SK-N-SH treated with all-trans-retinoic acid at 6 μM for 48 hours (cell line): ENCODE data around the gene MCAT.

Source experiments
- OSR1 ChIP-seq: fragments of 250-450 bp; sonication (Bioruptor Pico); IDR thresholded peaks from 2 replicates; pipeline ENCODE4 v1.8.0; 2022; ENCODE audit warnings: moderate library complexity, mild to moderate bottlenecking, inconsistent platforms
- RARB ChIP-seq: fragments of 250-450 bp; sonication (Bioruptor Pico); IDR thresholded peaks from 2 replicates; pipeline ENCODE4 v1.8.0; 2021; ENCODE audit warnings: mild to moderate bottlenecking, moderate library complexity
- TOX ChIP-seq: fragments of 250-450 bp; sonication (Bioruptor Pico); IDR thresholded peaks from 2 replicates; pipeline ENCODE4 v1.8.0; 2021; ENCODE audit warnings: mild to moderate bottlenecking, moderate library complexity, borderline replicate concordance
- ZFP3 ChIP-seq: fragments of 250-450 bp; sonication (Bioruptor Pico); IDR thresholded peaks from 2 replicates; pipeline ENCODE4 v1.5.0; 2020; ENCODE audit warnings: mild to moderate bottlenecking, moderate library complexity
- ZFP30 ChIP-seq: fragments of 450-650 bp; formaldehyde crosslinking; IDR thresholded peaks from 2 replicates; pipeline ENCODE4 v1.5.0; 2022; ENCODE audit warnings: mild to moderate bottlenecking, moderate library complexity
- TF ChIP-seq, protein P1 (sequence below): fragments of 250-450 bp; sonication (Bioruptor Pico); IDR thresholded peaks from 2 replicates; pipeline ENCODE4 v1.8.0; 2020; ENCODE audit warnings: mild to moderate bottlenecking, moderate library complexity, borderline replicate concordance
- TF ChIP-seq, protein P2 (sequence below): fragments of 250-450 bp; sonication (Bioruptor Pico); IDR thresholded peaks from 2 replicates; pipeline ENCODE4 v1.5.0; 2020; ENCODE audit warnings: mild to moderate bottlenecking, moderate library complexity
- TF ChIP-seq, protein P3 (sequence below): fragments of 250-450 bp; sonication (Bioruptor Pico); IDR thresholded peaks from 2 replicates; pipeline ENCODE4 v1.8.0; 2021; ENCODE audit warnings: low read depth, mild to moderate bottlenecking, moderate library complexity, borderline replicate concordance

DNA sequence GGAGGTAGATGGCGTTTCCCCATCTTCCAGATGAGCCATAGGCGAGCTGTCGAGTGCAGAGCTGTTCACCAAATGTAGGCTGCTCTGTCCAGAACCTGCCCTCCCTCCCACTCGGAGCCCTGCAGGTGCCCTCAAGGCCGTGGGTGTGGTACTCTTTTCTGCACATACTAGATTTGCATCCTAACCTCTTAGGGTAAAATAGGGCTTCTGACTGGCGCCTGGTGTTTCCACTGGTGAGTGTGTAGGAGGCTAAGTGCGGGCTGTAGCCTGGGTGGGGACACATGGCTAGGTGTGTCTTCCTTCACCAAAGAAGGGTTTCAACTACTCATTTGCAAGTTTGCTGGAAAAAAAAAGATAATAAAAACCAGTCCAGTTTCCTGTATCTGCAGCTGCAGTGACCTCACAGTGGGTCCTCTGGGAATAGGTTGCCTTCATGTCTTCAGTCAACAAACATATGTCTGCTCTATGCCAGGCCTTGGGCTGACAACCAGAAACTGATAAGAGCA lies 24.2 kb downstream of the MCAT start:
- TF ChIP-seq, protein P1, sequence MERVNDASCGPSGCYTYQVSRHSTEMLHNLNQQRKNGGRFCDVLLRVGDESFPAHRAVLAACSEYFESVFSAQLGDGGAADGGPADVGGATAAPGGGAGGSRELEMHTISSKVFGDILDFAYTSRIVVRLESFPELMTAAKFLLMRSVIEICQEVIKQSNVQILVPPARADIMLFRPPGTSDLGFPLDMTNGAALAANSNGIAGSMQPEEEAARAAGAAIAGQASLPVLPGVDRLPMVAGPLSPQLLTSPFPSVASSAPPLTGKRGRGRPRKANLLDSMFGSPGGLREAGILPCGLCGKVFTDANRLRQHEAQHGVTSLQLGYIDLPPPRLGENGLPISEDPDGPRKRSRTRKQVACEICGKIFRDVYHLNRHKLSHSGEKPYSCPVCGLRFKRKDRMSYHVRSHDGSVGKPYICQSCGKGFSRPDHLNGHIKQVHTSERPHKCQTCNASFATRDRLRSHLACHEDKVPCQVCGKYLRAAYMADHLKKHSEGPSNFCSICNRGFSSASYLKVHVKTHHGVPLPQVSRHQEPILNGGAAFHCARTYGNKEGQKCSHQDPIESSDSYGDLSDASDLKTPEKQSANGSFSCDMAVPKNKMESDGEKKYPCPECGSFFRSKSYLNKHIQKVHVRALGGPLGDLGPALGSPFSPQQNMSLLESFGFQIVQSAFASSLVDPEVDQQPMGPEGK (CRISPR knock-in tag), result no peak
- TF ChIP-seq TOX (CRISPR knock-in tag), result no peak
- no peak for TF ChIP-seq ZFP30
- no peak for TF ChIP-seq OSR1
- TF ChIP-seq, protein P2, sequence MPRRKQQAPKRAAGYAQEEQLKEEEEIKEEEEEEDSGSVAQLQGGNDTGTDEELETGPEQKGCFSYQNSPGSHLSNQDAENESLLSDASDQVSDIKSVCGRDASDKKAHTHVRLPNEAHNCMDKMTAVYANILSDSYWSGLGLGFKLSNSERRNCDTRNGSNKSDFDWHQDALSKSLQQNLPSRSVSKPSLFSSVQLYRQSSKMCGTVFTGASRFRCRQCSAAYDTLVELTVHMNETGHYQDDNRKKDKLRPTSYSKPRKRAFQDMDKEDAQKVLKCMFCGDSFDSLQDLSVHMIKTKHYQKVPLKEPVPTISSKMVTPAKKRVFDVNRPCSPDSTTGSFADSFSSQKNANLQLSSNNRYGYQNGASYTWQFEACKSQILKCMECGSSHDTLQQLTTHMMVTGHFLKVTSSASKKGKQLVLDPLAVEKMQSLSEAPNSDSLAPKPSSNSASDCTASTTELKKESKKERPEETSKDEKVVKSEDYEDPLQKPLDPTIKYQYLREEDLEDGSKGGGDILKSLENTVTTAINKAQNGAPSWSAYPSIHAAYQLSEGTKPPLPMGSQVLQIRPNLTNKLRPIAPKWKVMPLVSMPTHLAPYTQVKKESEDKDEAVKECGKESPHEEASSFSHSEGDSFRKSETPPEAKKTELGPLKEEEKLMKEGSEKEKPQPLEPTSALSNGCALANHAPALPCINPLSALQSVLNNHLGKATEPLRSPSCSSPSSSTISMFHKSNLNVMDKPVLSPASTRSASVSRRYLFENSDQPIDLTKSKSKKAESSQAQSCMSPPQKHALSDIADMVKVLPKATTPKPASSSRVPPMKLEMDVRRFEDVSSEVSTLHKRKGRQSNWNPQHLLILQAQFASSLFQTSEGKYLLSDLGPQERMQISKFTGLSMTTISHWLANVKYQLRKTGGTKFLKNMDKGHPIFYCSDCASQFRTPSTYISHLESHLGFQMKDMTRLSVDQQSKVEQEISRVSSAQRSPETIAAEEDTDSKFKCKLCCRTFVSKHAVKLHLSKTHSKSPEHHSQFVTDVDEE (CRISPR knock-in tag), result no peak
- no peak for TF ChIP-seq ZFP3 (CRISPR knock-in tag)
- TF ChIP-seq, protein P3, sequence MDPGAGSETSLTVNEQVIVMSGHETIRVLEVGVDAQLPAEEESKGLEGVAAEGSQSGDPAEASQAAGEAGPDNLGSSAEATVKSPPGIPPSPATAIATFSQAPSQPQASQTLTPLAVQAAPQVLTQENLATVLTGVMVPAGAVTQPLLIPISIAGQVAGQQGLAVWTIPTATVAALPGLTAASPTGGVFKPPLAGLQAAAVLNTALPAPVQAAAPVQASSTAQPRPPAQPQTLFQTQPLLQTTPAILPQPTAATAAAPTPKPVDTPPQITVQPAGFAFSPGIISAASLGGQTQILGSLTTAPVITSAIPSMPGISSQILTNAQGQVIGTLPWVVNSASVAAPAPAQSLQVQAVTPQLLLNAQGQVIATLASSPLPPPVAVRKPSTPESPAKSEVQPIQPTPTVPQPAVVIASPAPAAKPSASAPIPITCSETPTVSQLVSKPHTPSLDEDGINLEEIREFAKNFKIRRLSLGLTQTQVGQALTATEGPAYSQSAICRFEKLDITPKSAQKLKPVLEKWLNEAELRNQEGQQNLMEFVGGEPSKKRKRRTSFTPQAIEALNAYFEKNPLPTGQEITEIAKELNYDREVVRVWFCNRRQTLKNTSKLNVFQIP, result no peak
- no peak for TF ChIP-seq RARB
